K562 (cell line): Measurements from ENCODE around the gene PRSS27. TPM values are rescaled to one million over a fixed set of nuclear protein-coding genes. Genes with fewer than 3 reads are reported as not detected.

ENCODE experiments used
- ATAC-seq: fragments of 200-7000 bp; cut with Tn5 transposase; 3 replicates; pipeline ENCODE4 v1.9.1; 2020; ENCODE audit warnings: moderate library complexity
- BruUV-seq: library from RNA; stranded (reverse); fragments of 400-500 nt; replicated peaks from 2 replicates; lab custom pipeline; 2021; lab: Mats Ljungman, UMichigan
- CTCF ChIA-PET: fragments of 300-600 bp; formaldehyde crosslinking; extraction: SDS; loops from one replicate; lab custom pipeline; 2021; ENCODE audit warnings: low intra/inter-chr PET ratio; lab: Yijun Ruan, JAX
- POLR2A ChIA-PET: fragments of 300-600, 350-650 bp; sonication (Branson Sonifier 250); formaldehyde crosslinking; extraction: SDS; loops from one replicate; lab custom pipeline; 2021; ENCODE audit warnings: antibody characterized with exemption, inconsistent platforms; lab: Yijun Ruan, JAX
- DNase-seq, 4 experiments: peaks; one replicate each; pipeline versions ENCODE4 v3.0.0 to v3.0.0-alpha.2; 2011 to 2018; ENCODE audit warnings: low spot score in 3 of 4, mixed read lengths in 3 of 4; ENCODE audit errors: extremely low read depth in 1 of 4
- FAIRE-seq: peaks from 2 replicates; lab custom pipeline; 2011; peaks lifted over from hg19 to GRCh38; lab: Jason Lieb, UNC
- H2AFZ ChIP-seq: 2 replicates; pipeline ENCODE4 v1.6.0; 2011; ENCODE audit warnings: low read depth, low read length, control low read depth, inconsistent platforms
- H3K27ac ChIP-seq: fragments of 200-600 bp; 3 replicates; pipeline ENCODE4 v1.8.0; 2011; ENCODE audit warnings: low read depth, mild to moderate bottlenecking, control low read depth, inconsistent platforms, low read length, moderate library complexity, mixed read lengths; ENCODE audit errors: extremely low read depth
- H3K27me3 ChIP-seq, 2 experiments: fragments of 300-600 bp in 1 of 2; 2 replicates in 1 of 2; 3 replicates in 1 of 2; pipeline versions ENCODE4 v1.6.0 to v1.8.0; 2011; ENCODE audit warnings: inconsistent platforms in 2 of 2, low read length in 2 of 2, mild to moderate bottlenecking in 1 of 2, mixed read lengths in 1 of 2, moderate library complexity in 1 of 2; ENCODE audit not compliant: control insufficient read depth in 2 of 2, insufficient read depth in 2 of 2
- H3K36me3 ChIP-seq: fragments of 300-600 bp; 3 replicates; pipeline ENCODE4 v1.8.0; 2011; ENCODE audit warnings: mild to moderate bottlenecking, low read length, inconsistent platforms; ENCODE audit not compliant: control insufficient read depth, insufficient read depth
- H3K4me1 ChIP-seq, 2 experiments: fragments of 200-600 bp in 1 of 2; replicated peaks in 1 of 2; 2 replicates in 1 of 2; 3 replicates in 1 of 2; pipeline versions ENCODE4 v1.5.1 to v1.8.0; 2011; ENCODE audit warnings: inconsistent platforms in 2 of 2, low read length in 2 of 2, mild to moderate bottlenecking in 1 of 2, mixed read lengths in 1 of 2, moderate library complexity in 1 of 2; ENCODE audit not compliant: control insufficient read depth in 2 of 2, insufficient read depth in 2 of 2
- H3K4me2 ChIP-seq: 2 replicates; pipeline ENCODE4 v1.6.1; 2011; ENCODE audit warnings: low read length, control low read depth, inconsistent platforms, mixed read lengths; ENCODE audit not compliant: insufficient read depth
- H3K4me3 ChIP-seq: fragments of 200-600 bp; sonication (generic), shearing (Covaris generic); 2 replicates; pipeline ENCODE4 v1.5.1; 2016; ENCODE audit warnings: control low read depth, inconsistent platforms
- H3K79me2 ChIP-seq: fragments of 200-600 bp; 3 replicates; pipeline ENCODE4 v1.8.0; 2011; ENCODE audit warnings: low read length, inconsistent platforms; ENCODE audit not compliant: control insufficient read depth, insufficient read depth
- H3K9ac ChIP-seq, 2 experiments: 2 replicates each; pipeline versions ENCODE4 v1.6.0 to v1.6.1; 2011; ENCODE audit warnings: low read depth in 2 of 2, low read length in 2 of 2, control low read depth in 1 of 2, inconsistent platforms in 1 of 2, mild to moderate bottlenecking in 1 of 2, mixed read lengths in 1 of 2; ENCODE audit not compliant: insufficient read depth in 1 of 2
- H3K9me1 ChIP-seq: one replicate; pipeline ENCODE4 v1.6.0; 2011; ENCODE audit warnings: inconsistent platforms, mild to moderate bottlenecking, low read length, moderate library complexity; ENCODE audit not compliant: control insufficient read depth, insufficient read depth
- H3K9me3 ChIP-seq: replicated peaks from 2 replicates; pipeline ENCODE4 v1.5.1; 2011; ENCODE audit warnings: low read depth, low read length, inconsistent platforms; ENCODE audit not compliant: control insufficient read depth, insufficient read depth
- H4K20me1 ChIP-seq: replicated peaks from 2 replicates; pipeline ENCODE4 v1.6.1; 2011; ENCODE audit warnings: low read length, inconsistent platforms, mixed read lengths; ENCODE audit not compliant: control insufficient read depth, insufficient read depth
- FOXA1 ChIP-seq: fragments of 450-650 bp; IDR thresholded peaks from 2 replicates; pipeline ENCODE4 v1.6.1; 2016; ENCODE audit warnings: mild to moderate bottlenecking, borderline replicate concordance
- MTA1 ChIP-seq: fragments of 450-650 bp; IDR thresholded peaks from 2 replicates; pipeline ENCODE4 v1.6.1; 2017; ENCODE audit warnings: borderline replicate concordance
- NCOA2 ChIP-seq, 2 experiments: fragments of 450-650 bp; IDR thresholded peaks; 2 replicates each; pipeline ENCODE4 v1.6.1; 2018; ENCODE audit warnings: mild to moderate bottlenecking in 2 of 2, moderate library complexity in 1 of 2; ENCODE audit not compliant: partially characterized antibody in 2 of 2
- PHF21A ChIP-seq: fragments of 450-650 bp; IDR thresholded peaks from 2 replicates; pipeline ENCODE4 v1.6.1; 2017; ENCODE audit warnings: low read depth, borderline replicate concordance
- RBM25 ChIP-seq: fragments of 200-400 bp; formaldehyde crosslinking; IDR thresholded peaks from 2 replicates; pipeline ENCODE4 v1.6.1; 2018; ENCODE audit warnings: low read length, low read depth, moderate library complexity; ENCODE audit not compliant: severe bottlenecking
- ZNF124 ChIP-seq: sonication (generic); formaldehyde crosslinking; IDR thresholded peaks from 2 replicates; pipeline ENCODE4 v1.8.1; 2022; ENCODE audit warnings: missing genetic modification reagents
- WGBS: fragments of 100-300 bp; shearing (Covaris generic); methylation state at CpG from one replicate; pipeline ENCODE4 v1.1.6; 2016; ENCODE audit warnings: low coverage, mixed read lengths; ENCODE audit not compliant: insufficient coverage; ENCODE audit errors: missing lambda C conversion rate; 5-methylcytosine and 5-hydroxymethylcytosine counted together
- in situ Hi-C: fragments of 300-500 bp; cut with MboI; formaldehyde crosslinking; loops from 4 replicates; pipeline ENCODE4 v1.15.0; 2018; ENCODE audit warnings: inconsistent platforms, mixed read lengths
- intact Hi-C: fragments of 100-400 bp; cut with micrococcal nuclease; formaldehyde crosslinking; loops from 2 replicates; pipeline ENCODE4 v1.14.2; 2022
- polyA plus RNA-seq, 8 experiments: library from polyadenylated mRNA; depleted of rRNA in 4 of 8; stranded (reverse) in 5 of 8; unstranded in 3 of 8; fragments of >200 nt; fragmentation: Nextera tagmentation in 2 of 8; fragmentation: Illumina TruSeq in 1 of 8; extraction: Ambion mirVana in 2 of 8; extraction: Trizol in 1 of 8; gene quantifications; 2 replicates each; pipeline versions ENCODE4 v1.2.1 to v1.2.3, GENCODE V29; 2011 to 2014; ENCODE audit warnings: inconsistent platforms in 1 of 8, missing spikeins in 1 of 8
- total RNA-seq, 7 experiments: library from RNA; depleted of rRNA in 6 of 7; stranded (reverse); fragments of >200 nt in 6 of 7; fragmentation: Illumina TruSeq in 2 of 7; extraction: Trizol in 2 of 7; gene quantifications; 2 replicates each; pipeline versions ENCODE4 v1.2.1 to v1.2.3, GENCODE V29; 2011 to 2021; ENCODE audit warnings: low replicate concordance in 1 of 7
- TF ChIP-seq, protein P1 (sequence below), 2 experiments: fragments of 450-650 bp; formaldehyde crosslinking in 1 of 2; IDR thresholded peaks; 2 replicates each; pipeline versions ENCODE4 v1.4.0 to v1.6.1; 2014 to 2020; ENCODE audit warnings: mild to moderate bottlenecking in 2 of 2, borderline replicate concordance in 1 of 2, low read depth in 1 of 2
- TF ChIP-seq, protein P2 (sequence below): fragments of 250-450 bp; sonication (Bioruptor Pico); IDR thresholded peaks from 2 replicates; pipeline ENCODE4 v1.5.0; 2020; ENCODE audit warnings: mild to moderate bottlenecking, borderline replicate concordance

Gene PRSS27
- total and polyA plus RNA-seq, 9 of the 15 experiments (the other 6 are each of a cell fraction or from before 2014, with no cell fraction given), result 0.09 to 0.20 (median 0.17) TPM; not detected in 5

- POLR2A ChIA-PET, result interaction anchor here (0.5 kb wide), 1 partner anchor 203 kb away, joined by 3 read pairs; no protein-coding TSS in a partner anchor
- no peak for ATAC-seq
- 91% methylated on average over 14 of the region's 16 CpGs for WGBS
- TF ChIP-seq ZNF124 (CRISPR knock-in tag), result no peak
- no peak for TF ChIP-seq FOXA1
- no peak for TF ChIP-seq NCOA2 (IDR thresholded peaks at IDR 0.05; ENCODE audit: partially characterized antibody in 2 of 2)
- TF ChIP-seq, protein P1, sequence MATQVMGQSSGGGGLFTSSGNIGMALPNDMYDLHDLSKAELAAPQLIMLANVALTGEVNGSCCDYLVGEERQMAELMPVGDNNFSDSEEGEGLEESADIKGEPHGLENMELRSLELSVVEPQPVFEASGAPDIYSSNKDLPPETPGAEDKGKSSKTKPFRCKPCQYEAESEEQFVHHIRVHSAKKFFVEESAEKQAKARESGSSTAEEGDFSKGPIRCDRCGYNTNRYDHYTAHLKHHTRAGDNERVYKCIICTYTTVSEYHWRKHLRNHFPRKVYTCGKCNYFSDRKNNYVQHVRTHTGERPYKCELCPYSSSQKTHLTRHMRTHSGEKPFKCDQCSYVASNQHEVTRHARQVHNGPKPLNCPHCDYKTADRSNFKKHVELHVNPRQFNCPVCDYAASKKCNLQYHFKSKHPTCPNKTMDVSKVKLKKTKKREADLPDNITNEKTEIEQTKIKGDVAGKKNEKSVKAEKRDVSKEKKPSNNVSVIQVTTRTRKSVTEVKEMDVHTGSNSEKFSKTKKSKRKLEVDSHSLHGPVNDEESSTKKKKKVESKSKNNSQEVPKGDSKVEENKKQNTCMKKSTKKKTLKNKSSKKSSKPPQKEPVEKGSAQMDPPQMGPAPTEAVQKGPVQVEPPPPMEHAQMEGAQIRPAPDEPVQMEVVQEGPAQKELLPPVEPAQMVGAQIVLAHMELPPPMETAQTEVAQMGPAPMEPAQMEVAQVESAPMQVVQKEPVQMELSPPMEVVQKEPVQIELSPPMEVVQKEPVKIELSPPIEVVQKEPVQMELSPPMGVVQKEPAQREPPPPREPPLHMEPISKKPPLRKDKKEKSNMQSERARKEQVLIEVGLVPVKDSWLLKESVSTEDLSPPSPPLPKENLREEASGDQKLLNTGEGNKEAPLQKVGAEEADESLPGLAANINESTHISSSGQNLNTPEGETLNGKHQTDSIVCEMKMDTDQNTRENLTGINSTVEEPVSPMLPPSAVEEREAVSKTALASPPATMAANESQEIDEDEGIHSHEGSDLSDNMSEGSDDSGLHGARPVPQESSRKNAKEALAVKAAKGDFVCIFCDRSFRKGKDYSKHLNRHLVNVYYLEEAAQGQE (IDR thresholded peaks at IDR 0.05; ENCODE audit: borderline replicate concordance), result no peak
- TF ChIP-seq, protein P1 (CRISPR knock-in tag; IDR thresholded peaks at IDR 0.05; ENCODE audit: low read depth), result no peak
- TF ChIP-seq, protein P2, sequence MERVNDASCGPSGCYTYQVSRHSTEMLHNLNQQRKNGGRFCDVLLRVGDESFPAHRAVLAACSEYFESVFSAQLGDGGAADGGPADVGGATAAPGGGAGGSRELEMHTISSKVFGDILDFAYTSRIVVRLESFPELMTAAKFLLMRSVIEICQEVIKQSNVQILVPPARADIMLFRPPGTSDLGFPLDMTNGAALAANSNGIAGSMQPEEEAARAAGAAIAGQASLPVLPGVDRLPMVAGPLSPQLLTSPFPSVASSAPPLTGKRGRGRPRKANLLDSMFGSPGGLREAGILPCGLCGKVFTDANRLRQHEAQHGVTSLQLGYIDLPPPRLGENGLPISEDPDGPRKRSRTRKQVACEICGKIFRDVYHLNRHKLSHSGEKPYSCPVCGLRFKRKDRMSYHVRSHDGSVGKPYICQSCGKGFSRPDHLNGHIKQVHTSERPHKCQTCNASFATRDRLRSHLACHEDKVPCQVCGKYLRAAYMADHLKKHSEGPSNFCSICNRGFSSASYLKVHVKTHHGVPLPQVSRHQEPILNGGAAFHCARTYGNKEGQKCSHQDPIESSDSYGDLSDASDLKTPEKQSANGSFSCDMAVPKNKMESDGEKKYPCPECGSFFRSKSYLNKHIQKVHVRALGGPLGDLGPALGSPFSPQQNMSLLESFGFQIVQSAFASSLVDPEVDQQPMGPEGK (CRISPR knock-in tag), result no peak
- no peak for TF ChIP-seq PHF21A
- no peak for TF ChIP-seq RBM25
- TF ChIP-seq MTA1, result no peak
Measured at GRCh38 chr16:2719328-2720063, 528 bp downstream of the PRSS27 start.

More at GRCh38 chr16:2719328-2720063, 528 bp downstream of the PRSS27 start:
- H3K4me1 ChIP-seq, result peaks cover 2 to 57% of the 10 kb centered on the region in 2 experiments; a peak in 3 of 5 replicates
- peaks cover 4% of the 10 kb centered on the region; the same call in 1 of the 2 replicates for H4K20me1 ChIP-seq
- CTCF ChIA-PET, result no interaction called here
- no peak overlapping the region for H3K4me2 ChIP-seq
- H2AFZ ChIP-seq, result no peak overlapping the region
- in situ Hi-C loops, result no loop called here
- peak overlapping the region in 1 of 2 experiments; percentile 92; a peak in 2 of 4 replicates for H3K9ac ChIP-seq
- no peaks in the 10 kb centered on the region for H3K9me3 ChIP-seq
- peaks cover 5 to 7% of the 10 kb centered on the region in 2 experiments; a peak in 4 of 5 replicates for H3K27me3 ChIP-seq
- BruUV-seq, result no TSS peak
- no peak for FAIRE-seq
- no peak overlapping the region for H3K27ac ChIP-seq
- H3K79me2 ChIP-seq, result no peaks in the 10 kb centered on the region
- no peak overlapping the region for H3K4me3 ChIP-seq
- no peaks in the 10 kb centered on the region for H3K36me3 ChIP-seq
- intact Hi-C loops, result no loop called here
- no peaks in the 10 kb centered on the region for H3K9me1 ChIP-seq
- DNase-seq, result no peak
